H1 (cell line): ENCODE results near the gene PTCH2. TPM values are rescaled to one million over a fixed set of nuclear protein-coding genes. Genes with fewer than 3 reads are reported as not detected.

Source experiments
- CTCF ChIA-PET: fragments of 300-600 bp; sonication (Branson Sonifier 250); formaldehyde crosslinking; loops from one replicate; lab custom pipeline; 2021; ENCODE audit not compliant: partially characterized antibody; lab: Charles Lee
- POLR2A ChIA-PET: fragments of 300-600 bp; sonication (Branson Sonifier 250); formaldehyde crosslinking; loops from one replicate; lab custom pipeline; 2021; ENCODE audit warnings: inconsistent platforms; ENCODE audit not compliant: partially characterized antibody; lab: Charles Lee
- DNase-seq, 2 experiments: peaks; one replicate each; pipeline versions ENCODE4 v3.0.0 to v3.0.0-alpha.2; 2010 to 2022; ENCODE audit warnings: low spot score in 2 of 2, low read depth in 1 of 2, mixed read lengths in 1 of 2
- FAIRE-seq: peaks from 2 replicates; lab custom pipeline; 2011; peaks lifted over from hg19 to GRCh38; lab: Jason Lieb, UNC
- H2AFZ ChIP-seq: 2 replicates; pipeline ENCODE4 v1.8.1; 2012; ENCODE audit warnings: low read length, inconsistent platforms
- H2AK5ac ChIP-seq: 2 replicates; pipeline ENCODE4 v1.6.1; 2013; ENCODE audit warnings: low read depth, low read length
- H2BK120ac ChIP-seq: replicated peaks from 2 replicates; pipeline ENCODE3; 2013; ENCODE audit warnings: low read depth, low read length, inconsistent platforms
- H2BK12ac ChIP-seq: 2 replicates; pipeline ENCODE4 v1.6.1; 2013; ENCODE audit warnings: low read depth, low read length
- H2BK15ac ChIP-seq: 2 replicates; pipeline ENCODE4 v1.6.1; 2013; ENCODE audit warnings: low read length
- H2BK20ac ChIP-seq: 2 replicates; pipeline ENCODE4 v1.6.1; 2013; ENCODE audit warnings: low read length
- H2BK5ac ChIP-seq: 2 replicates; pipeline ENCODE4 v1.6.1; 2013; ENCODE audit warnings: low read depth, low read length
- H3K14ac ChIP-seq: 2 replicates; pipeline ENCODE4 v1.6.1; 2013; ENCODE audit warnings: inconsistent platforms; ENCODE audit not compliant: insufficient read length
- H3K18ac ChIP-seq: 2 replicates; pipeline ENCODE4 v1.6.1; 2013; ENCODE audit warnings: low read length; ENCODE audit errors: extremely low read depth
- H3K23ac ChIP-seq: 2 replicates; pipeline ENCODE4 v1.6.1; 2013; ENCODE audit warnings: inconsistent platforms; ENCODE audit not compliant: insufficient read length
- H3K23me2 ChIP-seq: 2 replicates; pipeline ENCODE4 v1.6.1; 2013; ENCODE audit warnings: low read depth, low read length
- H3K27ac ChIP-seq: 2 replicates; pipeline ENCODE4 v1.6.1; 2011; ENCODE audit warnings: low read depth, low read length, inconsistent platforms
- H3K27me3 ChIP-seq, 4 experiments: replicated peaks in 1 of 4; 1 replicate in 1 of 4; 2 replicates in 3 of 4; pipeline versions ENCODE4 v1.6.1 to v1.8.1; 2011 to 2013; ENCODE audit warnings: low read length in 3 of 4, mild to moderate bottlenecking in 3 of 4, inconsistent platforms in 2 of 4, mixed read lengths in 2 of 4, moderate library complexity in 1 of 4; ENCODE audit not compliant: control insufficient read depth in 3 of 4, insufficient read depth in 3 of 4; ENCODE audit errors: extremely low read depth in 1 of 4
- H3K36me3 ChIP-seq, 4 experiments: 2 replicates each; pipeline versions ENCODE4 v1.6.1 to v1.8.1; 2011 to 2013; ENCODE audit warnings: mild to moderate bottlenecking in 4 of 4, low read length in 3 of 4, moderate library complexity in 2 of 4, control low read depth in 1 of 4, inconsistent platforms in 1 of 4; ENCODE audit not compliant: insufficient read depth in 4 of 4, control insufficient read depth in 2 of 4
- H3K4ac ChIP-seq: replicated peaks from 2 replicates; pipeline ENCODE3; 2013; ENCODE audit warnings: low read length, low read depth, mixed read lengths, inconsistent platforms; ENCODE audit not compliant: insufficient read length
- H3K4me1 ChIP-seq, 4 experiments: replicated peaks in 1 of 4; 1 replicate in 1 of 4; 2 replicates in 3 of 4; pipeline versions ENCODE4 v1.6.1 to v1.8.1; 2011 to 2013; ENCODE audit warnings: low read length in 3 of 4, inconsistent platforms in 2 of 4, mixed read lengths in 1 of 4; ENCODE audit not compliant: insufficient read depth in 4 of 4, control insufficient read depth in 3 of 4
- H3K4me2 ChIP-seq, 2 experiments: 2 replicates each; pipeline versions ENCODE4 v1.6.1 to v1.8.1; 2011 to 2013; ENCODE audit warnings: low read depth in 2 of 2, low read length in 2 of 2, control low read depth in 1 of 2, inconsistent platforms in 1 of 2, mild to moderate bottlenecking in 1 of 2; ENCODE audit not compliant: insufficient read depth in 1 of 2
- H3K4me3 ChIP-seq, 4 experiments: fragments of 200-600, 300-600 bp in 1 of 4; sonication (generic), shearing (Covaris generic), sonication (Bioruptor Twin) in 1 of 4; 2 replicates each; pipeline versions ENCODE4 v1.5.1 to v1.8.1; 2011 to 2016; ENCODE audit warnings: low read length in 4 of 4, low read depth in 3 of 4, control low read depth in 2 of 4, inconsistent platforms in 2 of 4, mild to moderate bottlenecking in 2 of 4, mixed read lengths in 1 of 4, moderate library complexity in 1 of 4; ENCODE audit not compliant: insufficient read depth in 2 of 4; ENCODE audit errors: extremely low read depth in 1 of 4
- H3K56ac ChIP-seq: replicated peaks from 2 replicates; pipeline ENCODE3; 2013; ENCODE audit warnings: low read depth, mild to moderate bottlenecking, mixed read lengths, low read length, inconsistent platforms; ENCODE audit not compliant: insufficient read length
- H3K79me1 ChIP-seq: 2 replicates; pipeline ENCODE4 v1.6.1; 2013; ENCODE audit warnings: low read depth, low read length, control low read depth
- H3K79me2 ChIP-seq, 2 experiments: 2 replicates each; pipeline versions ENCODE4 v1.6.1 to v1.8.1; 2012 to 2013; ENCODE audit warnings: low read length in 2 of 2, mild to moderate bottlenecking in 2 of 2, inconsistent platforms in 1 of 2; ENCODE audit not compliant: insufficient read depth in 2 of 2, control insufficient read depth in 1 of 2
- H3K9ac ChIP-seq, 4 experiments: replicated peaks in 1 of 4; 1 replicate in 1 of 4; 2 replicates in 3 of 4; pipeline versions ENCODE4 v1.6.1 to v1.8.1; 2011 to 2013; ENCODE audit warnings: low read depth in 3 of 4, low read length in 3 of 4, control low read depth in 2 of 4, mild to moderate bottlenecking in 2 of 4, moderate library complexity in 2 of 4, inconsistent platforms in 1 of 4; ENCODE audit errors: extremely low read depth in 1 of 4
- H3K9me3 ChIP-seq, 2 experiments: 2 replicates each; pipeline versions ENCODE4 v1.6.1 to v1.8.1; 2012 to 2013; ENCODE audit warnings: mild to moderate bottlenecking in 2 of 2, moderate library complexity in 2 of 2, control low read depth in 1 of 2, inconsistent platforms in 1 of 2, low read depth in 1 of 2, low read length in 1 of 2, mixed read lengths in 1 of 2; ENCODE audit not compliant: insufficient read depth in 2 of 2
- H4K20me1 ChIP-seq, 2 experiments: replicated peaks in 1 of 2; 2 replicates each; pipeline versions ENCODE3 to v1.8.1; 2011 to 2013; ENCODE audit warnings: inconsistent platforms in 2 of 2, low read length in 2 of 2, mild to moderate bottlenecking in 1 of 2; ENCODE audit not compliant: insufficient read depth in 2 of 2, control insufficient read depth in 1 of 2
- H4K5ac ChIP-seq: 2 replicates; pipeline ENCODE4 v1.6.1; 2013; ENCODE audit warnings: low read length, low read depth, mixed read lengths, inconsistent platforms; ENCODE audit not compliant: insufficient read length
- H4K8ac ChIP-seq: 2 replicates; pipeline ENCODE4 v1.8.0; 2013; ENCODE audit warnings: mild to moderate bottlenecking, moderate library complexity, low read length, inconsistent platforms; ENCODE audit not compliant: insufficient read depth; ENCODE audit errors: extremely low read depth
- H4K91ac ChIP-seq: replicated peaks from 2 replicates; pipeline ENCODE3; 2013; ENCODE audit warnings: low read length, mixed read lengths, inconsistent platforms; ENCODE audit not compliant: insufficient read length
- CTBP2 ChIP-seq: IDR thresholded peaks from 2 replicates; pipeline ENCODE4 v1.7.0; 2011; ENCODE audit warnings: borderline replicate concordance, mild to moderate bottlenecking, moderate library complexity, mixed read lengths, low read length; ENCODE audit not compliant: insufficient read depth, insufficient read length
- KDM1A ChIP-seq: fragments of 200-600, 300-600 bp; sonication (generic); IDR thresholded peaks from 2 replicates; pipeline ENCODE4 v1.7.1; 2016; ENCODE audit warnings: mild to moderate bottlenecking, low read length, borderline replicate concordance
- POU5F1 ChIP-seq: IDR thresholded peaks from 2 replicates; pipeline ENCODE4 v1.6.1; 2011; ENCODE audit warnings: low read depth, mild to moderate bottlenecking, low read length, moderate library complexity
- RXRA ChIP-seq: IDR thresholded peaks from 2 replicates; pipeline ENCODE4 v1.6.1; 2011; ENCODE audit warnings: low read depth, mild to moderate bottlenecking, low read length, moderate library complexity; ENCODE audit not compliant: insufficient read depth
- SAP30 ChIP-seq: fragments of 300-600 bp; sonication (generic); IDR thresholded peaks from 2 replicates; pipeline ENCODE4 v1.7.1; 2012; ENCODE audit warnings: low read length, moderate library complexity, mild to moderate bottlenecking, inconsistent platforms; ENCODE audit not compliant: insufficient read depth, insufficient replicate concordance
- YY1 ChIP-seq: IDR thresholded peaks from 2 replicates; pipeline ENCODE4 v1.6.1; 2011; ENCODE audit warnings: low read depth, mild to moderate bottlenecking, low read length
- WGBS, 2 experiments: shearing (Covaris generic) in 1 of 2; methylation state at CpG; one replicate each; pipeline versions ENCODE4 v1.1.6 to v1.1.7; 2013 to 2015; ENCODE audit warnings: low lambda C conversion rate in 2 of 2, mixed read lengths in 2 of 2, inconsistent platforms in 1 of 2, low coverage in 1 of 2, missing lambda C conversion rate in 1 of 2; ENCODE audit not compliant: insufficient replicate concordance in 2 of 2, insufficient coverage in 1 of 2, insufficient read length in 1 of 2; ENCODE audit errors: extremely low coverage in 1 of 2, missing lambda C conversion rate in 1 of 2; 5-methylcytosine and 5-hydroxymethylcytosine counted together
- polyA plus RNA-seq, 7 experiments: library from polyadenylated mRNA; depleted of rRNA in 3 of 7; stranded (reverse) in 5 of 7; unstranded in 2 of 7; fragments of >200 nt in 5 of 7; fragments of 200-250 nt in 2 of 7; gene quantifications; 1 replicate in 5 of 7; 2 replicates in 1 of 7; 4 replicates in 1 of 7; pipeline versions ENCODE4 v1.2.1 to v1.2.3, GENCODE V29; 2011 to 2013; ENCODE audit warnings: missing spikeins in 2 of 7, mixed read lengths in 2 of 7
- total RNA-seq: library from RNA; stranded (reverse); fragmentation: NEBNext Ultra II Directional; extraction: Animal tissue kit (Norgen Biotek cat#: 25700); gene quantifications from 2 replicates; pipeline ENCODE4 v1.2.1, GENCODE V29; 2021
- TF ChIP-seq, protein P1 (sequence below): IDR thresholded peaks from 2 replicates; pipeline ENCODE4 v1.6.1; 2011; ENCODE audit warnings: low read length, improper control_type of control experiment

The PTCH2 gene
- total and polyA plus RNA-seq, 2 of the 8 experiments (the other 6 are each of a cell fraction or from before 2014, with no cell fraction given) = 0.35 to 1.2 TPM

DNA sequence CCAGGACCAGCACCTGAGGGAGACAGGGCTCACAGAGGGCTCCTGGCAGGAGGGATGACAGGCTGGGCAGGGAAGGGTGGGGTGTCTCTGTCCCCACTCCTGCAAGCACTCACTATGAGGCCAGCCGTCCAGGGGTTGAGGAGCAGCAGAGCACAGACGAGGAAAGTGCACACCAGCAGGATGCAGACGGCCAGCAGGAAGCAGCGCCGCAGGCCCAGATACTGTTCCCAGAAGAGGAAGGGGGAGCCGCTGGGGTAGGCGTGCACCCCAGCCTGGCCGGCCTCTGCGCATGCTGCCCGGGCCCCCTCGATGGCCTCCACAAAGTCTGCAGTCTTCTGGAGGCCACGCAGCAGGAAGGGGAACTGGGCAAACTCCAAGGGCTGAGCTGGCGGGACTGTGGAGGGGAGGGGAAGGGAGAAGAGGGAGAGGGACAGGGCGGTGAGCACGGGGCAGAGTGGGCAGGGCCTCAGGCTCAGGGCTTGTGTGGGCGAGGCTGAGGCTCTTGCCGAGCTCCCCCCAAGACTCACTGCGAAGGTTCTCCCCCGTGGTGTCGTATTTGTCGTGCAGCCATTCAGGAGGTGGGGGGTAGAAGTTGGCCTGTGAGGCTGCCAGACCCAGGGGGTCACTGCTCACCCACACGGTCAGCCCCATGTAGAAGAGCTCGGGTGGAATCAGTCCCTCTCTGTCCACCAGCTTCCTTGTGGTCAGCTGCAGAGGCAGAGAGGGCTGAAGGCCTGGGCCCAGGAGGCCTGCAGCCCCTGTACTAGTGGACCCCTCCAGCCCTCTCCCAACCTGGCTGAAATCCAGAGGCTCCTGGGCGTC lies 16.5 kb downstream of the PTCH2 start:
- Histone ChIP-seq H3K79me1 (no peaks in the 10 kb centered on the region), H3K14ac (no peak overlapping the region), H3K56ac (no peak overlapping the region), H3K4me1 (peaks cover 0 to 9% (median 2%) of the 10 kb centered on the region in 4 experiments; a peak in 6 of 7 replicates), H3K9ac (no peak overlapping the region), H2BK20ac (peak overlapping the region; percentile 32; the same call in 1 of the 2 replicates), H4K20me1 (no peaks in the 10 kb centered on the region), H2BK5ac (peak overlapping the region; percentile 44; the same call in 1 of the 2 replicates), H2BK12ac (peak overlapping the region; percentile 7; the same call in 1 of the 2 replicates), H3K79me2 (no peaks in the 10 kb centered on the region), H2BK15ac (peak overlapping the region; percentile 92; the same call in 1 of the 2 replicates), H4K5ac (no peak overlapping the region), H3K18ac (no peak overlapping the region), H2AK5ac (no peak overlapping the region), H2BK120ac (no peak overlapping the region), H2AFZ (no peak overlapping the region), H4K91ac (peak overlapping the region; percentile 81), H4K8ac (peak overlapping the region; percentile 68; the same call in 1 of the 2 replicates), H3K4me3 (no peak overlapping the region), H3K36me3 (no peaks in the 10 kb centered on the region), H3K4ac (peak overlapping the region; percentile 78), H3K23me2 (no peaks in the 10 kb centered on the region), H3K27me3 (no peaks in the 10 kb centered on the region), H3K23ac (no peak overlapping the region), H3K9me3 (no peaks in the 10 kb centered on the region), H3K27ac (no peak overlapping the region), H3K4me2 (no peak overlapping the region)
- DNase-seq (no peak), FAIRE-seq (no peak)
- POLR2A ChIA-PET = interaction anchor here (0.8 to 16.6 kb wide), 14 partner anchors 6 to 514 kb away, joined by 3 to 547 read pairs (median 4); partner anchors contain the start of genes BTBD19, DYNLT4, HPDL and MUTYH
- CTCF ChIA-PET = interaction anchor here (0.8 to 5.9 kb wide), 18 partner anchors 9 to 522 kb away, joined by 3 to 36 read pairs (median 5); partner anchors contain the start of genes BEST4, BTBD19, DYNLT4 and HECTD3
- 82% methylated on average over 15 of the region's 24 CpGs; no CpG with 5 or more reads in 1 of the 2 experiments for WGBS, 2 experiments
- TF ChIP-seq POU5F1 (no peak), YY1 (no peak), SAP30 (no peak), KDM1A (no peak), RXRA (no peak), CTBP2 (no peak)
- TF ChIP-seq, protein P1, sequence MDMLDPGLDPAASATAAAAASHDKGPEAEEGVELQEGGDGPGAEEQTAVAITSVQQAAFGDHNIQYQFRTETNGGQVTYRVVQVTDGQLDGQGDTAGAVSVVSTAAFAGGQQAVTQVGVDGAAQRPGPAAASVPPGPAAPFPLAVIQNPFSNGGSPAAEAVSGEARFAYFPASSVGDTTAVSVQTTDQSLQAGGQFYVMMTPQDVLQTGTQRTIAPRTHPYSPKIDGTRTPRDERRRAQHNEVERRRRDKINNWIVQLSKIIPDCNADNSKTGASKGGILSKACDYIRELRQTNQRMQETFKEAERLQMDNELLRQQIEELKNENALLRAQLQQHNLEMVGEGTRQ = no peak
